Measurements from ENCODE around the gene SRPK2. TPM values are rescaled to one million over a fixed set of nuclear protein-coding genes. Genes with fewer than 3 reads are reported as not detected.

SRPK2 gene
- total RNA-seq, 1 experiment from 2014 or later = 69.7 TPM

DNA sequence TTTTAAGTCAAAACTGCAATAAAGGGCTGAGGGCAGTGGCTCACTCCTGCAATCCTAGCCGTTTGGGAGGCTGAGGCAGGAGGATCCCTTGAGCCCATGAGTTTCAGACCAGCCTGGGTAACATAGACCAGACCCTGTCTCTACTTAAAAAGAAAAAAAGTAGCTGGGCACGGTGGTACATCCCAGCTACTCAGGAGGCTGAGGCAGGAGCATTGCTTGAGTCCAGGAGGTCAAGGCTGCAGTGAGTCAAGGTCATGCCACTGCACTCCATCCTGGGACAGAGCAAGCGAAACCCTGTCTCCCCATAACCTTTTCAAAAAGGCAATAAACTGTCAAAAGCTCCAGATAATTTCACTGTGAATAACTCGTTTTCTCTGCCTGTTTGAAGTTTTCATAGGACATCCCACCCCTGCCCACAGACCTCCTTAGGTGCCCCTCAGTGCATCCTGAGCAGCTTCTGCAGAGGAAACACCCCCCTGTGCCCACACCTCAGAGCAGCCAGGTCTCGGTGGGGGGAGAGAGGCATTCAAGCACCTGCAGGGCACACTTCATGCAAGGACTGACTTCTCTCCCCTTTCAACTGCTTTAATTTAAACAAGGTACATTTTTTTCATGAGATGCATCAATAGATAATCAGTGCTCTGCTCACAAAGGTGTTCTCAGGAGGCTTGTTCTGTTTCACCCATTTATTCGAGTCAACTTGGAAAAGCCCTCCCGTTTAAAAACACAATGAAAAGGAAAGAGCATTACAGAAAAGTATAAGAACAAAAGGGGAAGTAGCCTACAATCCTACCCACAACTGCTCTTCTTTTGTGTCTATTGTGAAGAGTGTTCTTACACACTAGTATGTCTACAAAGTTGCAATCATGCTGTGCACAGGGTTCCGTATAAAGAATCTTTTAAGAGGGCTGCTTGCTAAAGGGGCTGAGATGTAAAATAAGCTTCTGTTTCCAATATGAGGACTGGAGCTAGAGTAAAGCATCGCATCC, 269.8 kb downstream of the SRPK2 start:
- no peaks in the 10 kb centered on the region for H3K27me3 ChIP-seq
- H3K27ac ChIP-seq = no peak overlapping the region
- H3K9me3 ChIP-seq (replicated peaks) = no peaks in the 10 kb centered on the region
- H3K4me3 ChIP-seq = no peak overlapping the region
- peaks cover 10% of the 10 kb centered on the region; the same call in 1 of the 2 replicates for H3K4me1 ChIP-seq
- peaks cover 43% of the 10 kb centered on the region for H3K36me3 ChIP-seq
- DNase-seq = no peak

GRCh38 chr7:105112440-105113418, 276.0 kb downstream of the SRPK2 start:
- peaks cover 86% of the 10 kb centered on the region for H3K36me3 ChIP-seq
- H3K27me3 ChIP-seq = no peaks in the 10 kb centered on the region
- no peaks in the 10 kb centered on the region for H3K4me1 ChIP-seq
- H3K4me3 ChIP-seq = no peak overlapping the region
- no peak for DNase-seq
- H3K27ac ChIP-seq = no peak overlapping the region
- no peaks in the 10 kb centered on the region for H3K9me3 ChIP-seq (replicated peaks)

- no peak overlapping the region for H3K4me3 ChIP-seq
- H3K4me1 ChIP-seq = no peaks in the 10 kb centered on the region
- H3K27me3 ChIP-seq = no peaks in the 10 kb centered on the region
- peaks cover 92% of the 10 kb centered on the region for H3K36me3 ChIP-seq
- no peak overlapping the region for H3K27ac ChIP-seq
- DNase-seq = no peak
- no peaks in the 10 kb centered on the region for H3K9me3 ChIP-seq (replicated peaks)
These were observed 281.3 kb downstream of the SRPK2 start for GRCh38 chr7:105107458-105107857.

DNA sequence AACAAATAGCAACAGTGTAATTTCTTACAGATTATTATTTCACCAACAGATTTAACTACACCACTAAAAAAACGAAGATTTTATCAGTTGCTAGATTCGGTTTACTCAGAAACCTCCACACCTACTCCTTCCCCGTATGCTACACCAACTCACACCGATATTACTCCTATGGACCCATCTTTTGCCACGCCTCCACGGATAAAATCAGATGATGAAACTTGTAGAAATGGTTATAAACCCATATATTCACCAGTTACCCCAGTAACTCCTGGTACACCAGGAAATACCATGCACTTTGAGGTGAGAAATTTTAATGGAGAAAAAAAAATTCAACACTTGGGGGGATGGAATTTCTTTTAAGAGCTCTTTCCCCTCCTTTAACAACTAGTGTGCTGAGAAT, 282.2 kb downstream of the SRPK2 start:
- no peak overlapping the region for H3K4me3 ChIP-seq
- no peaks in the 10 kb centered on the region for H3K9me3 ChIP-seq (replicated peaks)
- no peak for DNase-seq
- no peaks in the 10 kb centered on the region for H3K27me3 ChIP-seq
- H3K36me3 ChIP-seq = peaks cover 93% of the 10 kb centered on the region
- no peaks in the 10 kb centered on the region for H3K4me1 ChIP-seq
- no peak overlapping the region for H3K27ac ChIP-seq

- Histone ChIP-seq H3K27me3 (no peaks in the 10 kb centered on the region), H3K4me3 (no peak overlapping the region), H3K4me1 (no peaks in the 10 kb centered on the region), H3K27ac (no peak overlapping the region), H3K36me3 (peaks cover 93% of the 10 kb centered on the region), H3K9me3 (replicated peaks) (no peaks in the 10 kb centered on the region)
- DNase-seq = no peak
These were observed 283.1 kb downstream of the SRPK2 start for GRCh38 chr7:105105579-105105978.

DNA sequence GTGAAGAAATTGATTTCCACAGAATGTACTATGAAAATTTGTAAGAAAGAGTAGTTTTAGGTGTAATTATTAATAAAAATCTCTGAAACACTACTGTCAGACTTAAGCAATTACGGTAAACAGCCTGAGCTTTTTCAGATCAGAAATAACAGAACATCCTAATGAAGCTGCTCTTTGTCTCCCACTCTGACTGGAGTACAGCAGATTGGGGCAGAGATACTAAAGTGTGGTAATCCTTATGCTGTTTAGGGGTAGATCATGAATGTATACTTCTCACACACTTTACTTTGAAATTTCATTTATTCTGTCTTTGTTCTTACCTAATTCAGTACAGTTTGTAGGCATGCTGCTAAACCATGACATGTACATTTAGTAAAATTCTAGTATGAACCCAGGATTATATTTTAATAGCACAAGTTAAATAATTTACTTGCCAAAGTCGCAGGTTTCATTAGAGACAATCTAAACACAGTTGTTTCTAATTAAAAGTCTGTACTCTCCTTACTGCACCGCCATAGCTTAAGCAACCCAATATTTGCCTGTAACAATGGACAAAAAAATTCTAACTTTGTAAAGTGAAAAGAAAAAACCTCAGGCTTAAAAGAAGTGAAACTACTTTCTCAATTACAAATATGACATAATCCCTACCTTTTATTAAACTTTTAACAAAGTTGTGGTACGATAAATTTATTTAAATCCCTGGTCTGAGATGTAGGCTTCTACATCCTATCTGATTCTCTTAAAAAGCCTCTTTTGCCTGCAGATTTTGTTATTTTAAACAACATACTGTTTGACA, 286.0 kb downstream of the SRPK2 start:
- no peaks in the 10 kb centered on the region for H3K27me3 ChIP-seq
- peaks cover 73% of the 10 kb centered on the region for H3K36me3 ChIP-seq
- H3K9me3 ChIP-seq (replicated peaks) = no peaks in the 10 kb centered on the region
- H3K27ac ChIP-seq = no peak overlapping the region
- H3K4me3 ChIP-seq = no peak overlapping the region
- H3K4me1 ChIP-seq = peaks cover 1% of the 10 kb centered on the region; the same call in 1 of the 2 replicates
- DNase-seq = no peak

GRCh38 chr7:105101864-105102263, 286.9 kb downstream of the SRPK2 start:
- H3K27ac ChIP-seq = no peak overlapping the region
- H3K36me3 ChIP-seq = peaks cover 64% of the 10 kb centered on the region

DNA sequence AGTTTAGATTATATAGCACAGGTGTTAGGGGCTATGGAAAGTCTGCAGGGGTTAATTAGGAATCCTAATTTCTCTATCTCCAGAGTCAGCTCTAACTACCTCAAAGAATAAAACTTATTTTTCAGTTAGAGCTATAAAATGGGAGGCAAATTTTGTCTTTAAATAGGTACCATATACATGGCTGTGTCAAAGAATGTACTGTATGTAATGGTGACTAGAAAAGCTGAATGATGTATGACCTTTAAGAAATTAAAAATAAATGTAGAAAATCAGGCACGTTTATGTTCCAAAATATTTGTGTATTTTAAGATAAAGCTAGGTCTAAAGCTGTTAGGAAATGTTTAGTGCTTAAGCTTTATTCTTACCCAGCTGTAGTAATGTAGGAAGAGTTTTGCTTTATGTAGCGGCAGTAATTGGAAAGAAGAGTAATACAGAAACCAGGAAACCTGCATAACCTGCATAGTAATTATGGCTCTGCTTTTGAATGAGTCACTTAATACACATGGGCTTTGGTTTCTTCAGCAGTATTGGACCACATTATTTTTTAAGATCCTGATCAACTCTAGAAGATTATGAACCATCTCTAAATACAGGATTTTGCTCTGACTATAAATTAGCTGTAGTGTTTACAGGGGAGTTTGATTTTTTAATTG, 289.7 kb downstream of the SRPK2 start:
- H3K9me3 ChIP-seq (replicated peaks) = no peaks in the 10 kb centered on the region
- peaks cover 5% of the 10 kb centered on the region; the same call in 1 of the 2 replicates for H3K4me1 ChIP-seq
- H3K36me3 ChIP-seq = peaks cover 53% of the 10 kb centered on the region
- no peak overlapping the region for H3K4me3 ChIP-seq
- H3K27ac ChIP-seq = no peak overlapping the region
- H3K27me3 ChIP-seq = no peaks in the 10 kb centered on the region
- no peak for DNase-seq

More at GRCh38 chr7:105101864-105102263, 286.9 kb downstream of the SRPK2 start:
- Histone ChIP-seq H3K4me3 (no peak overlapping the region), H3K4me1 (peaks cover 5% of the 10 kb centered on the region; the same call in 1 of the 2 replicates), H3K9me3 (replicated peaks) (no peaks in the 10 kb centered on the region), H3K27me3 (no peaks in the 10 kb centered on the region)
- no peak for DNase-seq

GRCh38 chr7:105097619-105098018, 291.1 kb downstream of the SRPK2 start:
- H3K4me3 ChIP-seq = no peak overlapping the region
- H3K27me3 ChIP-seq = no peaks in the 10 kb centered on the region
- H3K4me1 ChIP-seq = peaks cover 5% of the 10 kb centered on the region; the same call in 1 of the 2 replicates
- H3K9me3 ChIP-seq (replicated peaks) = no peaks in the 10 kb centered on the region
- no peak for DNase-seq
- H3K27ac ChIP-seq = no peak overlapping the region
- peaks cover 56% of the 10 kb centered on the region for H3K36me3 ChIP-seq

DNA sequence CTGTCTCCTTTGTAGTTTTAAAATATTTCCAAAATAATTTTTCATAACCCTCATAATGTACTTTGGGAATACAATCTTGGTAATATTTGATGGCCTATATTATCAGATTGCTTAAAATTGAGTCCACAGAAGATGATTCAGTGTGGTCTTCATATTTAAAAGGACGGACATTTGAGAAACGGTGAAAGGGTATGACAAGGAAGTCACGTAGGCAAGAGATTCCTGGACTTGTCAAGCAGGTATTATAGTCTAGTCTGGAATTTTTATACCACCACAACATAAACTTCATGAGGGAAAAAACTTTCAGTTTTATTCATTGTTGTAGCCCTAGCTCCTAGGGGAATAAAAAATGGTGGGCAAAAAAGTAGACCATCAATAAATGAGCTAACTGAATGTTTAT, 292.4 kb downstream of the SRPK2 start:
- peaks cover 53% of the 10 kb centered on the region for H3K36me3 ChIP-seq
- no peak overlapping the region for H3K27ac ChIP-seq
- H3K9me3 ChIP-seq (replicated peaks) = no peaks in the 10 kb centered on the region
- H3K4me1 ChIP-seq = peaks cover 5% of the 10 kb centered on the region; the same call in 1 of the 2 replicates
- H3K4me3 ChIP-seq = no peak overlapping the region
- no peaks in the 10 kb centered on the region for H3K27me3 ChIP-seq
- no peak for DNase-seq

- H3K27me3 ChIP-seq = no peaks in the 10 kb centered on the region
- H3K27ac ChIP-seq = no peak overlapping the region
- DNase-seq = no peak
- H3K4me1 ChIP-seq = peaks cover 5% of the 10 kb centered on the region; the same call in 1 of the 2 replicates
- no peak overlapping the region for H3K4me3 ChIP-seq
- H3K9me3 ChIP-seq (replicated peaks) = no peaks in the 10 kb centered on the region
- peaks cover 55% of the 10 kb centered on the region for H3K36me3 ChIP-seq
These were observed 293.8 kb downstream of the SRPK2 start for GRCh38 chr7:105094966-105095365.

GRCh38 chr7:105088456-105088855, 300.3 kb downstream of the SRPK2 start:
- Histone ChIP-seq H3K27ac (no peak overlapping the region), H3K9me3 (replicated peaks) (no peaks in the 10 kb centered on the region), H3K27me3 (no peaks in the 10 kb centered on the region), H3K4me3 (no peak overlapping the region), H3K4me1 (no peaks in the 10 kb centered on the region), H3K36me3 (peaks cover 73% of the 10 kb centered on the region)
- DNase-seq = no peak

DNA sequence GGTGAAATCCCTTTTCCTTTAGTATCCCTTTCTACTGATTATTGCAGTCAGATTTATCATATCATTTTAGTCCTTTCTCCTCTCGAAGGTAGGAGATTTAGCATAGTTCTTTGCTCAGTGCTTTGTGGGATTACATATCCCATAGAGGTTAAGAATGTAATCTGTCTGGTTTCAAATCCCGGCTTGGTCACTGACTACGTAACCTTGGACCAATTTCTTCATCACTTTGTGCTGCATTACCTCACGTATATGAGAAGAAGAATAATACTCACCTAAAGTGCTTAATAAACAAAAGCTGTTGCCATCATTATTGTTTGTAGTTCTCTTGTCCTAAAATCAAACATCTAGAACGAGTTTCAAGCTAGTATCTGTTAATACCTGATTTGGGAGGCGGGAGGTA, 300.7 kb downstream of the SRPK2 start:
- Histone ChIP-seq H3K4me3 (no peak overlapping the region), H3K9me3 (replicated peaks) (no peaks in the 10 kb centered on the region), H3K27ac (no peak overlapping the region), H3K36me3 (peaks cover 73% of the 10 kb centered on the region), H3K27me3 (no peaks in the 10 kb centered on the region), H3K4me1 (no peaks in the 10 kb centered on the region)
- no peak for DNase-seq

DNA sequence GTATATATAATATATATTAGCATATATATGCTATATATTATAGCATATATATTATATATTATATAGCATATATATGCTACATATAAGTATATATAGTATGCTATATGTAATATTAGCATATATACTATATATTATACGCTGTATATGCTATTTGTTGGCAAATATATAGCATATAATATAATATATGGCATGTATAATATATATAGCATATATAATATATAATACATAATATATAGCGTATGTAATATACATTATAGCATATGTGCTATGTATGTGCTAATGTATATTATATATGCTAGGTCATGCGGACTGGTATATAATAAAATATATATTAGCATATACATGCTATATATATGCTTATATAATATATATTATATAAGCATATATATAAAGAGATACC, 301.9 kb downstream of the SRPK2 start:
- H3K27ac ChIP-seq = no peak overlapping the region
- H3K36me3 ChIP-seq = peaks cover 73% of the 10 kb centered on the region
- H3K4me3 ChIP-seq = no peak overlapping the region
- no peak for DNase-seq
- H3K9me3 ChIP-seq (replicated peaks) = no peaks in the 10 kb centered on the region
- H3K4me1 ChIP-seq = no peaks in the 10 kb centered on the region
- no peaks in the 10 kb centered on the region for H3K27me3 ChIP-seq
